Panc1 (cell line): ENCODE data around the gene NLRP6. TPM values are rescaled to one million over a fixed set of nuclear protein-coding genes. Genes with fewer than 3 reads are reported as not detected.
A peak's percentile ranks its signal among the peaks of the same experiment; 100 is the strongest.
"Not testable (repeated sequence)": the region's sequence is repeated elsewhere in the genome, so short reads cannot be mapped to it uniquely, and the experiment has no call there.

Source experiments
- ATAC-seq: fragments of 200-7000 bp; cut with Tn5 transposase; 2 replicates; pipeline ENCODE4 v1.9.1; 2020; ENCODE audit warnings: mild to moderate bottlenecking, moderate library complexity
- BruUV-seq: library from RNA; stranded (reverse); fragments of 400-500 nt; replicated peaks from 2 replicates; lab custom pipeline; 2021; lab: Mats Ljungman, UMichigan
- CTCF ChIA-PET: fragments of 300-600 bp; sonication (Branson Sonifier 250); formaldehyde crosslinking; loops from one replicate; lab custom pipeline; 2022; ENCODE audit warnings: antibody characterized with exemption; lab: Charles Lee
- POLR2A ChIA-PET: fragments of 300-600 bp; sonication (Branson Sonifier 250); formaldehyde crosslinking; loops from one replicate; lab custom pipeline; 2022; ENCODE audit warnings: antibody characterized with exemption; lab: Charles Lee
- DNase-seq: peaks from one replicate; pipeline ENCODE4 v3.0.0-alpha.2; 2010; ENCODE audit warnings: low read depth, low spot score
- H3K27ac ChIP-seq: 2 replicates; pipeline ENCODE4 v1.5.1; 2011; ENCODE audit warnings: mild to moderate bottlenecking, low read length, inconsistent platforms
- H3K27me3 ChIP-seq: fragments of 200-500 bp; sonication (Bioruptor generic); 2 replicates; pipeline ENCODE4 v1.6.0; 2014; ENCODE audit warnings: low read length, inconsistent platforms; ENCODE audit not compliant: control insufficient read depth, insufficient read depth
- H3K36me3 ChIP-seq: fragments of 200-500 bp; sonication (Bioruptor generic); 2 replicates; pipeline ENCODE4 v1.5.1; 2014; ENCODE audit warnings: inconsistent platforms, mild to moderate bottlenecking, low read length, moderate library complexity; ENCODE audit not compliant: control insufficient read depth, insufficient read depth
- H3K4me1 ChIP-seq: 2 replicates; pipeline ENCODE4 v1.5.1; 2011; ENCODE audit warnings: inconsistent platforms, mild to moderate bottlenecking, low read length, moderate library complexity; ENCODE audit not compliant: control insufficient read depth, insufficient read depth
- H3K4me3 ChIP-seq, 2 experiments: 2 replicates each; pipeline ENCODE4 v1.5.1; 2011 to 2012; ENCODE audit warnings: low read depth in 2 of 2, low read length in 2 of 2, mild to moderate bottlenecking in 2 of 2, inconsistent platforms in 1 of 2, moderate library complexity in 1 of 2
- H3K9me3 ChIP-seq: fragments of 200-500 bp; sonication (Bioruptor generic); 2 replicates; pipeline ENCODE4 v1.5.1; 2014; ENCODE audit warnings: low read depth, mild to moderate bottlenecking, inconsistent platforms, low read length, moderate library complexity; ENCODE audit not compliant: control insufficient read depth, insufficient read depth
- POLR2AphosphoS5 ChIP-seq: IDR thresholded peaks from 2 replicates; pipeline ENCODE4 v1.6.1; 2012; ENCODE audit warnings: mild to moderate bottlenecking, low read depth, low read length, moderate library complexity
- SIN3A ChIP-seq: IDR thresholded peaks from 2 replicates; pipeline ENCODE4 v1.6.1; 2012; ENCODE audit warnings: low read depth, mild to moderate bottlenecking, low read length, moderate library complexity, borderline replicate concordance; ENCODE audit not compliant: insufficient read depth
- TCF7L2 ChIP-seq: IDR thresholded peaks from 2 replicates; pipeline ENCODE4 v1.6.1; 2011; ENCODE audit warnings: mild to moderate bottlenecking, low read depth, low read length, inconsistent platforms
- in situ Hi-C: cut with HindIII; loops from 2 replicates; pipeline ENCODE4 v1.10.0; 2016; ENCODE audit warnings: low sequenced_read_pairs, low pct_unique_long_range_greater_than_20kb
- intact Hi-C: fragments of 100-400 bp; cut with micrococcal nuclease; formaldehyde crosslinking; loops from one replicate; pipeline ENCODE4 v1.10.0; 2022; ENCODE audit not compliant: unreplicated experiment
- total RNA-seq: library from RNA; stranded (reverse); gene quantifications from one replicate; pipeline ENCODE4 v1.2.1, GENCODE V29; 2021; ENCODE audit not compliant: unreplicated experiment
- TF ChIP-seq, protein P1 (sequence below), 2 experiments: IDR thresholded peaks; 2 replicates each; pipeline ENCODE4 v1.6.1; 2011 to 2012; ENCODE audit warnings: low read depth in 2 of 2, control low read depth in 1 of 2, low read length in 1 of 2, mild to moderate bottlenecking in 1 of 2, moderate library complexity in 1 of 2; ENCODE audit not compliant: insufficient read depth in 1 of 2
- TF ChIP-seq, protein P2 (sequence below): fragments of 450-650 bp; IDR thresholded peaks from 2 replicates; pipeline ENCODE4 v1.5.1; 2017; ENCODE audit warnings: mild to moderate bottlenecking

The NLRP6 gene
- total RNA-seq, 1 experiment from 2014 or later: 0.59 TPM

DNA sequence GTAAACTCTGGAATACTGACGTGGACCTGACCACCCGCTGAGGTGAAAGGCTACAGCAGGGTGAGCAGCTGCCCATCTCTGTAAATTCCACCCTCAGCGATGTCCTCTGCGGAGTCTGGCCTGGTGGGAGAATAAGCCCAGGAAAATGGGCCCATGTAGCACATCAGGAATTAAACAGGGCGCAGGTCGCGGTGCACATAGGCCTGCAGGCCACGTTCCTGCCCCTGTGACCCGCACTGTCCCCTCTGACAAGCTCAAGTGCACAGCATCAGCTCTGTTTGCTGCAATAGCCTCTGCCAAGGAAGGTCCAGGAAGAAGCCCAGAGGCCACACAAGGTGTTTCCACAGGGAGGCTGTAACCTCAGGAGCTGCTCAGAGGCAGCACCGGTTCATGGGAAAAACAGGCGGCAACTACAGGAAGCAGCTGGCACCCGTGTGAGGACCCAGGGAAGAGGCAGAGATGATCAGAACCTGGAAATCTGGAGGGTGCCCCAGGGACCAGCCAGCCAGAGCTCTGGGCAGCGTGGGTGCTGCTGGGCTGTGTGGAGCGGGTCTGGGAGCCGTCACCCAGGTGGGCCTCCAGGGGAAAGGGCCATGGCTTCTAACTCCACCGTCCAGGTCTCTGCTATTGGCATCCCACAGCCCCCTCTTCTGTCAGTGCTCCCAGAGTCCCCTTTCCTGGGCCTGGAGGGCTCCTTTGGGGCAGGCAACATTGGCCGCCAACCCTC is 28.6 kb downstream of the NLRP6 start:
- ATAC-seq (no peak), DNase-seq (no peak)
- Histone ChIP-seq H3K27me3 (no peaks in the 10 kb centered on the region), H3K27ac (peak overlapping the region; percentile 90), H3K4me3 (no peak overlapping the region), H3K36me3 (no peaks in the 10 kb centered on the region), H3K9me3 (no peaks in the 10 kb centered on the region), H3K4me1 (peaks cover 46% of the 10 kb centered on the region)
- CTCF ChIA-PET: interaction anchor here (0.7 to 1.2 kb wide), 4 partner anchors 15 to 141 kb away, joined by 3 to 4 read pairs (median 3); no protein-coding TSS in a partner anchor
- POLR2A ChIA-PET: interaction anchor here (2.0 kb wide), 1 partner anchor 49 kb away, joined by 5 read pairs; no protein-coding TSS in a partner anchor
- in situ Hi-C loops (no loop called here), intact Hi-C loops (loop anchor here (5.0 kb wide), 1 partner anchor 50 kb away; no protein-coding TSS in a partner anchor)
- TF ChIP-seq, protein P1, sequence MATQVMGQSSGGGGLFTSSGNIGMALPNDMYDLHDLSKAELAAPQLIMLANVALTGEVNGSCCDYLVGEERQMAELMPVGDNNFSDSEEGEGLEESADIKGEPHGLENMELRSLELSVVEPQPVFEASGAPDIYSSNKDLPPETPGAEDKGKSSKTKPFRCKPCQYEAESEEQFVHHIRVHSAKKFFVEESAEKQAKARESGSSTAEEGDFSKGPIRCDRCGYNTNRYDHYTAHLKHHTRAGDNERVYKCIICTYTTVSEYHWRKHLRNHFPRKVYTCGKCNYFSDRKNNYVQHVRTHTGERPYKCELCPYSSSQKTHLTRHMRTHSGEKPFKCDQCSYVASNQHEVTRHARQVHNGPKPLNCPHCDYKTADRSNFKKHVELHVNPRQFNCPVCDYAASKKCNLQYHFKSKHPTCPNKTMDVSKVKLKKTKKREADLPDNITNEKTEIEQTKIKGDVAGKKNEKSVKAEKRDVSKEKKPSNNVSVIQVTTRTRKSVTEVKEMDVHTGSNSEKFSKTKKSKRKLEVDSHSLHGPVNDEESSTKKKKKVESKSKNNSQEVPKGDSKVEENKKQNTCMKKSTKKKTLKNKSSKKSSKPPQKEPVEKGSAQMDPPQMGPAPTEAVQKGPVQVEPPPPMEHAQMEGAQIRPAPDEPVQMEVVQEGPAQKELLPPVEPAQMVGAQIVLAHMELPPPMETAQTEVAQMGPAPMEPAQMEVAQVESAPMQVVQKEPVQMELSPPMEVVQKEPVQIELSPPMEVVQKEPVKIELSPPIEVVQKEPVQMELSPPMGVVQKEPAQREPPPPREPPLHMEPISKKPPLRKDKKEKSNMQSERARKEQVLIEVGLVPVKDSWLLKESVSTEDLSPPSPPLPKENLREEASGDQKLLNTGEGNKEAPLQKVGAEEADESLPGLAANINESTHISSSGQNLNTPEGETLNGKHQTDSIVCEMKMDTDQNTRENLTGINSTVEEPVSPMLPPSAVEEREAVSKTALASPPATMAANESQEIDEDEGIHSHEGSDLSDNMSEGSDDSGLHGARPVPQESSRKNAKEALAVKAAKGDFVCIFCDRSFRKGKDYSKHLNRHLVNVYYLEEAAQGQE (IDR thresholded peaks at IDR 0.05; ENCODE audit: insufficient read depth in 1 of 2, low read depth in 2 of 2, low read length in 1 of 2): no peak
- TF ChIP-seq, protein P2, sequence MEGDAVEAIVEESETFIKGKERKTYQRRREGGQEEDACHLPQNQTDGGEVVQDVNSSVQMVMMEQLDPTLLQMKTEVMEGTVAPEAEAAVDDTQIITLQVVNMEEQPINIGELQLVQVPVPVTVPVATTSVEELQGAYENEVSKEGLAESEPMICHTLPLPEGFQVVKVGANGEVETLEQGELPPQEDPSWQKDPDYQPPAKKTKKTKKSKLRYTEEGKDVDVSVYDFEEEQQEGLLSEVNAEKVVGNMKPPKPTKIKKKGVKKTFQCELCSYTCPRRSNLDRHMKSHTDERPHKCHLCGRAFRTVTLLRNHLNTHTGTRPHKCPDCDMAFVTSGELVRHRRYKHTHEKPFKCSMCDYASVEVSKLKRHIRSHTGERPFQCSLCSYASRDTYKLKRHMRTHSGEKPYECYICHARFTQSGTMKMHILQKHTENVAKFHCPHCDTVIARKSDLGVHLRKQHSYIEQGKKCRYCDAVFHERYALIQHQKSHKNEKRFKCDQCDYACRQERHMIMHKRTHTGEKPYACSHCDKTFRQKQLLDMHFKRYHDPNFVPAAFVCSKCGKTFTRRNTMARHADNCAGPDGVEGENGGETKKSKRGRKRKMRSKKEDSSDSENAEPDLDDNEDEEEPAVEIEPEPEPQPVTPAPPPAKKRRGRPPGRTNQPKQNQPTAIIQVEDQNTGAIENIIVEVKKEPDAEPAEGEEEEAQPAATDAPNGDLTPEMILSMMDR: no peak
- TF ChIP-seq SIN3A (no peak), TCF7L2 (no peak), POLR2AphosphoS5 (no peak)
- BruUV-seq: no TSS peak

DNA sequence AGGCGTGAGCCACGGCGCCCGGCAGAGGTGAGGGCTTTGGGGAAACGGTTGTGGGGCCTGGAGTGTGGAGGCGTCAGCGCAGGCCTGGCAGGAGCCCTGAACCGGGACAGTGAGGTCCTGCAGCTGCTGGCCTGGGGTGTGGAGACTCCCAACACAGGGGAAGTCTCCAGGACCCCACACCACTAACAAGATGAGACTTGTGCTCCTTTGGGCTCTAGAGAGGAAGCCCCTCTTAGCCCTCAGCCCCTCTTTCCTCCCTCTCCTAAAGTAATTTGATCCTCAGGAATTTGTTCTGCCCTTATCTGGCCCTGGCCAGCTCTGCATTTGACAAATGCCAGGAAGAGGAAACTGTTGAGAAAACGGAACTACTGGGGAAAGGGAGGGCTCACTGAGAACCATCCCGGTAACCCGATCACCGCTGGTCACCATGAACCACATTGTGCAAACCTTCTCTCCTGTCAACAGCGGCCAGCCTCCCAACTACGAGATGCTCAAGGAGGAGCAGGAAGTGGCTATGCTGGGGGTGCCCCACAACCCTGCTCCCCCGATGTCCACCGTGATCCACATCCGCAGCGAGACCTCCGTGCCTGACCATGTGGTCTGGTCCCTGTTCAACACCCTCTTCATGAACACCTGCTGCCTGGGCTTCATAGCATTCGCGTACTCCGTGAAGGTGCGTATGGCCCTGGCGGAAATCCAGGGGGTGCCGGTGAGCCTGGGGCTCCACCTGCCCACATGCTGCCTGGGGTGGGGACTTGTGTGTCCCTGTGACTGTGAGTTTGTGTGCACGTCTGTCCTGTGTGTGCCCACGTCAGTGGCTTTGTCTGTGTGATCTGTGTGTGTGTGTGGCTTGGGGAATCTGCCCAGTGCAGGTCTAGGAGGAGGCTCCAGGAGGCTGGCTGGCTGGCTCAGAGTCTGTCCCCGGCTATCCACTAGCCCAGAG is 29.8 kb downstream of the NLRP6 start, which contains the start of gene IFITM2:
IFITM2 (plus strand) TSS at position 51 of the 943 bp plus-strand sequence; CDS start at position 428, 377 bp downstream.
- POLR2A ChIA-PET: interaction anchor here (0.6 kb wide), 1 partner anchor 19 kb away, joined by 7 read pairs; no protein-coding TSS in a partner anchor
- H3K36me3 ChIP-seq, DNase-seq, in situ Hi-C loops, CTCF ChIA-PET, H3K9me3 ChIP-seq, H3K27me3 ChIP-seq: not testable (repeated sequence)
- peak within 1 kb of the TSS; percentile 40 to 55 for H3K4me3 ChIP-seq
- peak; percentile 49 for ATAC-seq
- intact Hi-C loops: loop anchor here (5.0 kb wide), 1 partner anchor 49 kb away; no protein-coding TSS in a partner anchor
- H3K27ac ChIP-seq: peak within 1 kb of the TSS; percentile 90
- H3K4me1 ChIP-seq: peaks cover 58% of the 10 kb centered on the region
- TSS peak; percentile 99 for BruUV-seq

DNA sequence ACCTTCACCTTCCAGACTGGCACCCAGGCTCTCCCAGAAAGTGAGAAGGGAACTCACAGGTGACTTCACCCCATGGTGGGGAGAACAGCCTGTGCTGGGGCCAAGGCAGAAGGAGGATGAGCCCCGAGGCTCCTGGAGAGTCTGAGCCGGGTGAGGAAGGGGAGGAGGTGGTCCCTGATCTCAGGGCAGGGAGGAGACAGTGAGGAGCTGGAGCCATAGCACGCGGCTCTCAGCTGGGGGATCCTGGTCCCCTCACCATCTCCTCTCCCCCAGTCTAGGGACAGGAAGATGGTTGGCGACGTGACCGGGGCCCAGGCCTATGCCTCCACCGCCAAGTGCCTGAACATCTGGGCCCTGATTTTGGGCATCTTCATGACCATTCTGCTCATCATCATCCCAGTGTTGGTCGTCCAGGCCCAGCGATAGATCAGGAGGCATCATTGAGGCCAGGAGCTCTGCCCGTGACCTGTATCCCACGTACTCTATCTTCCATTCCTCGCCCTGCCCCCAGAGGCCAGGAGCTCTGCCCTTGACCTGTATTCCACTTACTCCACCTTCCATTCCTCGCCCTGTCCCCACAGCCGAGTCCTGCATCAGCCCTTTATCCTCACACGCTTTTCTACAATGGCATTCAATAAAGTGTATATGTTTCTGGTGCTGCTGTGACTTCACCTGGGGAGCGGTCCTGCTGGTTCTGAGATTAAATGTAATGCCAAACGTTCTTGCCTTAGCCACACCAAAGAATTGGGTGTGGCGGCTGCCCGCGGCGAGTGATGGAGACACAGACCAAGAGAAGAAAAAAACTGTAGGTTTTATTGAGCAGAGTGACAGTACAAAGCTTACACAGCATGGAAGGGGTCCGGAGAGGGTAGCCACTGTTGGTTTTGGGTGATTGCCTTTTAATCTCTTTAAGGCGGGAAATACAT is 30.8 kb downstream of the NLRP6 start:
- peak overlapping the region; percentile 82 for H3K27ac ChIP-seq
- CTCF ChIA-PET: interaction anchor here (0.6 kb wide), 1 partner anchor 30 kb away, joined by 3 read pairs; no protein-coding TSS in a partner anchor
- intact Hi-C loops: loop anchor here (5.0 kb wide), 1 partner anchor 48 kb away; no protein-coding TSS in a partner anchor
- H3K27me3 ChIP-seq, H3K9me3 ChIP-seq, DNase-seq, H3K36me3 ChIP-seq, in situ Hi-C loops, BruUV-seq: not testable (repeated sequence)
- ATAC-seq: peak; percentile 2; the same call in 1 of the 2 replicates
- POLR2A ChIA-PET: interaction anchor here (0.6 kb wide), 1 partner anchor 20 kb away, joined by 7 read pairs; no protein-coding TSS in a partner anchor
- H3K4me1 ChIP-seq: peaks cover 68% of the 10 kb centered on the region
- H3K4me3 ChIP-seq: peak overlapping the region; percentile 40 to 49
